Measurements from ENCODE around the gene CDY1B.
"Not testable (repeated sequence)": the region's sequence is repeated elsewhere in the genome, so short reads cannot be mapped to it uniquely, and the experiment has no call there.

Gene CDY1B, protein sequence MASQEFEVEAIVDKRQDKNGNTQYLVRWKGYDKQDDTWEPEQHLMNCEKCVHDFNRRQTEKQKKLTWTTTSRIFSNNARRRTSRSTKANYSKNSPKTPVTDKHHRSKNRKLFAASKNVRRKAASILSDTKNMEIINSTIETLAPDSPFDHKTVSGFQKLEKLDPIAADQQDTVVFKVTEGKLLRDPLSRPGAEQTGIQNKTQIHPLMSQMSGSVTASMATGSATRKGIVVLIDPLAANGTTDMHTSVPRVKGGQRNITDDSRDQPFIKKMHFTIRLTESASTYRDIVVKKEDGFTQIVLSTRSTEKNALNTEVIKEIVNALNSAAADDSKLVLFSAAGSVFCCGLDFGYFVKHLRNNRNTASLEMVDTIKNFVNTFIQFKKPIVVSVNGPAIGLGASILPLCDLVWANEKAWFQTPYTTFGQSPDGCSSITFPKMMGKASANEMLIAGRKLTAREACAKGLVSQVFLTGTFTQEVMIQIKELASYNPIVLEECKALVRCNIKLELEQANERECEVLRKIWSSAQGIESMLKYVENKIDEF

DNA sequence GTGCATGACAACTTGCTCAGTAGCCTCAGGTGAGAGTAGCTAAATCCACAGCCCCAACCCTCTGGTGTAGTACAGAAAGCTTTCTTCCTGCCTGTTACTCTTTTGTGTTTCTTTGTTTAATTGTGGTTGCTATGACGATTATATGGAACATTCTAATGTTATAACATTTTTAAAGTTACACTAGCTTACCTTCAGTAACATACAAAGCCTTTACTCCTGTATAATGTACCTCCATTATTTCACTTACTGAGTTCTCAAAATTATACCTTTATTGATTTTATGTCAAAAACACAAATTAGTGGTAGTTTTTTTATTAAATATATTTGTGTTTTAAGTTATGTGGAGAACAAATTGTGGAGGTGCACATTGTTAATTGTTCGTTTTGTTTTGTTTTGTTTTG lies at the start of gene CDY1B:
TSS of gene CDY1B (minus strand) at position 101 of the 400 bp plus-strand sequence. CDS start 331 bp downstream, outside the sequence.
- DNase-seq = not testable (repeated sequence)

- not testable (repeated sequence) for DNase-seq
Measured at GRCh38 chrY:24049525-24049924, 1.7 kb upstream of the CDY1B start.

DNA sequence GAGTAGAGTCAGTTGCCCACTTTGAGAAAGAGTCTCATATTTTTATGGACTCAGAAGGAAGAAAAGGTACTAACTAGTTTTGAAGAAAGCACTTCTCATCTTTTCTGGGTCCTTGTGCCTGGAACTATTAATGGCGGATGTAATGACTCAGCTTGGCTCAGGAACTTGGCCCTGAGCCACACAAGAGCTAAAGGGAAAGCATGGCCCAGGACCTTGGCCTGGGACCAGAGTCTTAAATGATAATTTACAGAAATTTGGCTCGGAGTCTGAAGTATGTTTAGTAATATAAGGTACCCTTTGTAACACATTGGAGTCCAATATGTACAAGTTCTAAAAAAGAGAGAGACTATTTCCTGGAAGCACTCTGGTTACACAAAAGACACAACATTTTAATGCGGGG lies 4.6 kb downstream of the CDY1B start:
- DNase-seq = not testable (repeated sequence)

DNA sequence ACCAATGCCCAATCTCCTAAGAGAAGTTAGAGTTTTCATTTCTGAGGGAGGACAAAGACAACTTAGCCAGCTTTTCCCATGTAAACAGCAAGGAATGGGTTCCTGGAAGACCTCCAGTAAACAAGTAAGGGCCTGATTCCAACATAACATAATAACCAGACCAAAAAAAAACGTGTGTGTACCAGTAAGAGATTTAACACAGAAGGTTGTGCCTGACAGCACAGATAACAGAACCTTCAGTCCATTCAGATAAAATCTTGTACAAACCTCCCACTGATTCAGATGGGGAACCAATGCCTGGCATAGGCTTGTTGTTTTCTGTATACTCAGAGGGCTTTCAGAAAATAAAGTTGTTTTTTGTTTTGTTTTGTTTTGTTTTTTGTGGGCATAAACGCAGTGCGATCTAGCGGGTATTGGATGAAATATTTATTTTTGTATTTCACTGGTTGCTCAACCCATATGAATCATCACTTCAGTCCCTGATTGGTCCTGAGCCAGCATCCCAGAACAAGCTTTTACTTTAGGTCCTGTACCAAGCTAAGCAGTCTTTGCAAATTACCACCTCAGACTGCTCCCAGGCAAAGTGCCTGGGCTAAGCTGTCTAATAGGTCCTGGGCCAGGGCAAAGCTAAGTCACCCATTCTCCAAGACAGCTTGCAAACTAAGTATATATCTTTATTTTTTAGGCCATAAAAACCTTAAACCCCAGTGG lies 8.7 kb downstream of the CDY1B start:
- not testable (repeated sequence) for DNase-seq

- DNase-seq = not testable (repeated sequence)
Measured at GRCh38 chrY:24026212-24027103, 21.4 kb downstream of the CDY1B start.

Data from hematopoietic multipotent progenitor cell treated with erythropoietin and hydrocortisone succinate and interleukin-3 and kit ligand, for 4 days (in vitro differentiated cells).